Retina (tissue), 1 donor: ENCODE data around the gene NKX3-2.
"Not testable (repeated sequence)": the region's sequence is repeated elsewhere in the genome, so short reads cannot be mapped to it uniquely, and the experiment has no call there.

Experiments used
- DNase-seq: peaks from one replicate; pipeline ENCODE4 v3.0.0-alpha.2; 2016

Gene NKX3-2

DNA sequence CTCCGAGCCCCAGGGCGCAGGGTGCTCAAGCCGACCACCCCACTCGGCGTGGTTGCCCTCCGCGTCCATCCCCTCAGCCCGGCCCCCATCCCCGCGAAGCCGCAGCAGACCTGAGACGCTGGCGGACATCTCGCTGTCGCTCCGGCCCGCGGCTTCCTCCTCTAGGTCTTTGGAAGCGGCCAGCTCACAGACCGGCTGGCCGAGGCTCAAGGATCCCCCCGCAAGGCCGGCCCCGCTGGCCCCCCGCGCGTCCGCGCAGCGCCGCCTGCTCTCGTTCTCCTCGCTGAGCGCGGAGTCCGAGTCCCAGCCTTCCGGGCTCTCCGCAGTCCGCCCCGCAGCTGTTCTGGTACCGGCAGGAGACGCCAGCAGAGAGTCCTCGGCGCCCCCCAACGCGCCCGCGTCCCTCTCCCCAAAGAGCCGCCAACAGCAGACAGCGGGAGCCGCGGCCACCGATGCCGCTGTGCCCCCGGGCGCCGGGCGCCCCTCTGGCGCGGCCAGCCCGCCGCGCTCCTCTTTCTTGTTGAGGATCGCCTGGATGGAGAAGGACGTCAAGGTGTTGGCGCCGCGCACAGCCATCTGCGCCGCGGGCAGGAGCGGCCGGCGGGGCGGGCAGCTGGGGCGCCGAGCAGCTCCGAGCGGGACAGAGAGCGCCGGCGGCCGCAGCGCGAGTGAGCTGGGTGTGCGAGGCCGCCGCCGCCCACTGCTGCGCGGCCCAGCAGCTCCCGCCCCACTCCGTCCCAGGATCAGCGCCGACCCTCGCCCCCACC is at the start of gene NKX3-2:
TSS of gene NKX3-2 (minus strand) at position 670 of the 767 bp plus-strand sequence. CDS start at position 576, 94 bp downstream.
- DNase-seq, result peak; percentile 78

DNA sequence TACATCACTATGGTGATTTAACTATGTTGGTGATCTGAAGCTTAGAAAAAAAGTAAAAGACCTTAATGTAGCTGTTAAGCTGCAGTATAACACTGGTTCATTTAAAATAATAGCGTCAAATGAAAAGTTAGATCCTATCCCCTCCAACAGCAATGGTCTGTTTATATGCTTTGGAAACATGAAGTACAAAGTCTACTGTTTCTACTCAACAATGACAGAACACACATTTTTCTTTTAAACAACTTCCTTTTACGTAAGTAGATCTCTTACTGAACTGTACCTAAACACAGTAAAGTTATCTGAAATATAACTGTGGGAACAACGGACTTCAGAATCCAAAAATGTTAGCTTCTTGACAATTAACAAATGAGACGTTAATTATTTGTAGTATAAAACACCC is 47.9 kb upstream of the NKX3-2 start:
- no peak for DNase-seq

DNA sequence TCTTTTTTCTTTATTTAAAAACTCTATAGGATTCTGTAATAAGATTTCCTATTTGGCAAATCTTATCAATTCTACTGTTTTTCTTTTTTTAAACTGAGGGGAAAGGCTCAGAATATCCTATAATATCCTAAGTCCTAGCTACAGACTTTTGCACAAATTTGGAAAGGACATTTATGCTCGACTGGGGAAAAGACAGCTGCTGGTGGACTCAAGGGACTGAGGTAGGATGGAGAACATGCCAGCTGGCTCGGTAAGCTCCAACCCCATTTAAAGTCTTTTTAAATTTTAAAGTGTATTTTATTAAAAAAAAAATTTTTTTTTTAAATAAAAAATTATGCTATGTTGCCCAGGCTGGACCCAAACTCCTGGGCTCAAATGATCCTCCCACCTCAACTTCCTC is 46.5 kb upstream of the NKX3-2 start:
- no peak for DNase-seq

DNA sequence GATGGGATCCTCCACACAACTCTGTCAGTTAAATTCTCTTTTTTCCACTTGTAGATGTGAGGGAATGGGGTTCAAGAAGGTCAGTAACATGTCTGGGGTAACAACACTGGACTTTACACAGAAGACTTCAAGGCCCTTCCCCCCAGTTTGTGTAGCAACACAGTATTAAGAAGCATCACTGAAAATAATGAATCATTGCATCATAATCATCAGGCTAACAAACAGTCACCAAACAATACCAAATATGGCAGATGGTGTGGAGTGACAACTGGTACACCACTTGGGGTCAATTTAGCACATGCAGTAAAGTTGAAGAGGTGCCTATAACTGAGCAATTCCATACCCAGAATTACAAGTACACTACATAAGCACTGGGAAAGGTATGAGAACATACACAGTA is 44.6 kb upstream of the NKX3-2 start:
- DNase-seq, result no peak

DNA sequence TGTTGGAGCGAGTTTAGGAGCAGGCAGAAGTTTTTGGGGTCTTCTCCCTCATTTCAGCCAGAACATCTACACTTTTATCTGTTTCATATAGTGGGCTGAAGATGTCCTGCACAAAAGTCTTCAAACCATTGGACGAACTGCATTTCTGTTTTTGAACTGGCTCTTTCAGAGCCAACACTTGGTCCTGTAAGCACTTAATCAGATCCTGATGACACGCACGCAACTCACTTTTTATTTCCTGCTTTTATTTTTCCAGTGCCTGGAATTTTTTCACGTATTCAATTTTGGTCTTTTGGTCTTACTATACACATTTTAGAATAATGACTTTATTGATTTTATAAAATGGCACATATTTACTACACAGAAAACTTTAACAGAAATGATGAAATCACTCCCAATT is 40.2 kb upstream of the NKX3-2 start:
- DNase-seq, result no peak

DNA sequence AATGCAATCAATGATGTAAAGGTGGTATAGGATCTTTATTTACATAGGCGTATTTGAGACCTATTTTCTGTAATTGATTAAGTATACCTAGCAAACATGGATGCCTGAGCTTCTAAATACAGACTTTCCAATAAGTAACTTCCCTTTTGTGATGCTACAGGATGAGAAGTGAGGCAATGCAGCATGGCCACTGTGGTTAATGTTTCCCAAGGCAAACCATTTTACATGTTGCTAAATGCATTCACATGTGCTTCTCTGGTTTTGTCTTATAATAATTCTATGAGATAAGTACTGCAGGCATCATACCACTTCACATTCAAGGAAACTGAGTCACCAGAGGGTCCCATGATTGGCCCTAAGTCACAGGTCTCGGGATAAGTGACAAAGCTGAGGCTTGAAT is 35.7 kb upstream of the NKX3-2 start:
- DNase-seq, result no peak

DNA sequence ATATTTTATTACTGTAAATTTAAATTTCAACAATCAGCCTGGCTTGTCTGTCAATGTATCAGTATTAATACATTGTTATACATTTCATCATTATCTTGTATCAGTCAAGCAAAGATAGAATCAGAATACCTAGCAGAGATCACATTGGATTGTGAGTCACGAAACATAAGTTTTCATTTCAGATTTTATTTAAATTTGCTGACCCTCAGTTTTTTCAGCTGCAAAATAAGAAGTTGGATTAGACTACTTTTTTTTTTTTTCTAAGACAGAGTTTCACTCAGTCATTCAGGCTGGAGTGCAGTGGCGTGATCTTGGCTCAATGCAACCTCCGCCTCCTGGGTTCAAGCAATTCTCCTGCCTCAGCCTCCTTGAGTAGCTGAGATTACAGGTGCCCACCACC is 33.4 kb upstream of the NKX3-2 start:
- DNase-seq, result no peak

DNA sequence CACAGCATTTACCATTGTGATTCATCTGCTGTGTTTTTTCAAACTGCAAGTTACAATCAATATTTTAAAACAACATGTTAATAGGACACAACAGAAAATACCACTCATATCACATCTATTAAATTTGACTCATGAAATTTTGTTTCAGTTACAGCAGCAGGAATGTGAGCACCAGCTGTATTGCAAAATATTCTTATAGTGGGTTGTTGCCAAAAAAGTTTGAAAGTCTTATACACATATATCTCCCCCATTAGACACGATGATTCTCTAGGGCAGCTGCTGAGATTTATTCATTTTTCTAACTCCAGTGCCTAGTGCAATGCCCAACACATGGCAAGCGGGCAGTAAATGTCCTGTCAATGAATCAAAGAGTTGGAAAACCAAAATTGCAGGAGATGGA is 26.6 kb upstream of the NKX3-2 start:
- no peak for DNase-seq

DNA sequence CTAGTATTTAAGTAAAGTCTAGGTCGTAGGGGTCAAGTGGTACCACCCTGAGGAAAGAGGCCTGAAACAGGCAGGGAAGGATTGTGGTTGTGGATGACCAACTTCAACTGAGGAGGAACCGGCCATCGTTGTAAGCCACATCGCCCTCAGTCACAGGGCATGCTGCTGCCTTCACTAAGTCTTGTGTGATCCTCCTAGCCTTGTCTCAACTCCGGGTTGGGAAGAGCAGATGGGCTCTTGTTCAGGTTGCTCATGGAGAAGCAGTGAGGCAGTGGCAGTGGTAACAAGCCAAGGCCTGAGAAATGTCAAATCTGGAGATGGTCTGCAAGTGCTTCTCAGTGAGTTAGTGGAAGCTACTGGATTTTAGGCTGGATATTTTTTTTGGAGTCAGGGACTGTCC is 22.8 kb upstream of the NKX3-2 start:
- DNase-seq, result no peak

DNA sequence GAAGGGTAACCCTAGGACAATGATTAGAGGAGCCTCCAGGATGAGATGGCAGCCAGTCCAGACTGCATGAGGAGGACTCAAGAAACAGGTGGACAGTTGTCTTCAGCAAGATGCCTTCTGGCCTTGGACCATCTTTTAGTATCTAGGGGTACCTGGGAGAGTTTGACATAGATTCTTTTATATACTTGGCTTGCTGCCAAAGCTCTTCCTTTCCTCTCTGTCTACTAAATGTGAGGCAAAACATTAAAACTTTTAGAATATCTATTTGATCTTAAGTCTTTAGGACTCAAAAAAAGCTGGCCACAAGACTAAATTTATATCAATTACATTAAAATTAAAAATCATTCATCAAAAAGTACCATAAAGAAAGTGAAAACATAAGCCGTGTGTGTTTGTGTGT is 18.6 kb upstream of the NKX3-2 start:
- DNase-seq, result no peak

DNA sequence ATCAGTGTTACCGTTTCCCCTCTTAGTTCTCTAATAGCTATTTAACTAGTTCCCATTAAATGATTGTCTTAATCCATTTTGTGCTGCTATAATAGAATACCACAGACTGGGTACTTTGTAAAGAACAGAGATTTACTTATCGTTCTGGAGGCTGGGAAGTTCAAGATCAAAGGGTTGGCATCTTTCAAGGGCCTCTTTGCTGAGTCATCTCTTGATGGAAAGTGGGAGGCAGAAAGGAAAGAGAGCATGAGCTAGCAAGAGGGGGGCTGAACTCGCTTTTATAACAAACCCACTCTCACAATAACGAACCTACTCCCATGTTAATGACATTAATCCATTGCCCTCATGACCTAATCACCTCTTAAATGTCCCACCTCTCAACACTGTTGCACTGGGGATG is 17.4 kb upstream of the NKX3-2 start:
- no peak for DNase-seq

DNA sequence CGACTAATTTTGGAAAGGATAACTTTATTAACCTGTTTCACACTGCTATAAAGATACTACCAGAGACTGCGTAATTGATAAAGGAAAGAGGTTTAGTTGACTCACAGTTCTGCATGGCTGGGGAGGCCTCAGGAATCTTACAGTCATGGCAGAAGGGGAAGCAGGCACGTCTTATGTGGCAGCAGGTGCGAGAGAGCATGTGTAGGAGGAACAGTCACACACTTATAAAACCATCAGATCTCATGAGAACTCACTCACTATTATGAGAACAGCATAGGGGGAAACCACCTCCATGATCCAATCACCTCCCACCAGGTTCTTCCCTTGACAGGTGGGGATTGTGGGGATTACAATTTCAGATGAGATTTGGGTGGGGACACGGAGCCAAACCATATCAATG is 15.8 kb upstream of the NKX3-2 start:
- DNase-seq, result not testable (repeated sequence)

DNA sequence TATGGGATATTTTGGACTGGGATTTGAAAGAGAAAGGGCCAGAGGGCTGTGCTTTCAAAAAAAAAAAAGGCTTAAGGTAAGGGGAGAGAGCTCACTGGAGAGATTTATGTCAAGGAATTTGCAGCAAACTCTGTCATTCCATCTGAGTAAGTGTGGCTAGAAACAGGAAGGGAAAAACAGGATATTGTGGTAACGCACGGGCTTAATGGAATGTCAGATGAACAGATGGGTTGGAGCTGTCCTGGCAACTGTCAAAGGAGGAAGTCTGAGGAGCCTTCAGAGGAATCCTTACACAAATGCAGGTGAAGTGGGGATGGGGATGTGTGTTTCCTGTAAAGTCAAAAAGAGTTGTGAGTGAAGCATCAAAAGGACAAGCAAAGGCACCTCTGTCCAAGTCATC is 15.1 kb upstream of the NKX3-2 start:
- DNase-seq, result no peak

DNA sequence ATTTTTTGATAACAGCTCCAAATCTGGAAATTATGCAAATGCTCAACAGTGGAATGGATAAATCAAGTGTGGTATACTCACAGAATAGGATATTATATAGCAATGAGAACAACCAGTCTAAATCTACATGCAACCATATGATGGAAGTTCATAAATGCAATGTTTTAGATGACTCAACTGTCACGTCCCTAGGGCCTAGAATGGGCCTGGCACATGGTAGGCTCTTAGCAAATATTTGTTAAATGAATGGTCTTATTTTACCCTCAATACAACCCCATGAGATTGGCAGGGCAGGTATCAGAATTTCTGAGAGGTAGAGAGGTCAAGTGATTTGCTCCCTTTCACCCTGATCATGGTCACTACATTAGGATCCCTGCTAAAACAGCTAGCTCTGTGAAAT is 14.6 kb upstream of the NKX3-2 start:
- no peak for DNase-seq

DNA sequence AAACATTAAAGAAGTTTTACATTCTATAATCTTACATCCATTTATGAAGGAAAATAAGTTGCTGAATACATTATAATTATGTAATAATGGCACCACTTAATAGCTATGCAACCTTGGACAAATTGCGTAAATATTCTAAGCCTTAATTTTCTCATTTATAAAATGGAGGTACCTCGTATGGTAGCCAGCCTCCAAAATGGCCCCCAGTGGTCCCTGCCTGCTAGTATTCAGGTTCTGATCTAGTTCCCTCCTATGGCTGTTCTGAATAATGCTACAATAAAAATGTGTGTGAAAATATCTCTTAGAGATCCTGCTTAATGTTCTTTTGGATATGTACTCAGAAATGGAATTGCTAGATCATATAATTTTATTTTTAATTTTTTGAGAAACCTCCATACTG is 11.0 kb upstream of the NKX3-2 start:
- no peak for DNase-seq

DNA sequence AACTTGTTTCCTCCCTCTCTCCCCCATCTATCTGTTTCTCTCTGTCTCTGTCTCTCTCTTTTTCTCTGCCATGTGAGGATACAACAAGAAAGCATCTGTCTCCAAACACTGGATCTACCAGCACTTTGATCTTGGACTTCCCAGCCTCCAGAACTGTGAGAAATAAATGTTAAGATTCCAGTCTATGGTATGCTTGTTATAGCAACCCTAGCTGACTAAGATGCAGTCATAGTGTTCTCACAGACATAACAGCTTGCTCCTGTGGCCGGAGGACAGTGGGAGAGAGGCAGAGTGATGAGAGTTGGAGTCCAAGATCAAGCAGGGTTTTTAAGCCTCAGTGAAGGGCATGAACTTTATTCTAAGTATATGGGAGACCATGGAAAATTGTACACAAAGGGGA is 8.8 kb upstream of the NKX3-2 start:
- no peak for DNase-seq

DNA sequence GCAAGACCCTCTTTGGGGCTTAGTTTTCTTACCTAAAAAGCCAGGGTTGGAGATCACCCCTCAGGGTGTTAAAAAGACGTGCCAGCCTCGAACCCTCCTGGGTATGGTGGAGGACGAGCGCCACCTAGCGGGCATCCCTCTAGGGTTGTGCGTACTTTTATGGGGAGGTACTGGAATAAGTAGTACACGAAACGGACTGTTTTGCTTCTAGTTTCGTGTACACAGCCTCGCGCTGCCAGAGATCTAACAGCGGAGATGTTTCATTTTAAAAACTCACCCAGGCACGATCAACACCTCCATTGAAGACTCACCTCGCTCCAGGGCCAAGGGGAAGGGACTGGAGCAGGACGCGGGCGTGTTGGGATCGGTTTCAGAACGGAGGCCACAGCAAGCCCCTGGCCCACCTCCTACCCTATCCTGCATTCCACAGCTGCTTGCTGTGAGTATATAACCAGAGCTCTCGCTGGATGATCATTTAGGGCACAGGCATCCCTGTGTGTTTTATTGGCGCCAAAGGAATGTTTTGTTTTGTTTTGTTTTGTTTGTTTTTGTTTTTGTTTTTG is 4.8 kb upstream of the NKX3-2 start:
- peak; percentile 90 for DNase-seq

DNA sequence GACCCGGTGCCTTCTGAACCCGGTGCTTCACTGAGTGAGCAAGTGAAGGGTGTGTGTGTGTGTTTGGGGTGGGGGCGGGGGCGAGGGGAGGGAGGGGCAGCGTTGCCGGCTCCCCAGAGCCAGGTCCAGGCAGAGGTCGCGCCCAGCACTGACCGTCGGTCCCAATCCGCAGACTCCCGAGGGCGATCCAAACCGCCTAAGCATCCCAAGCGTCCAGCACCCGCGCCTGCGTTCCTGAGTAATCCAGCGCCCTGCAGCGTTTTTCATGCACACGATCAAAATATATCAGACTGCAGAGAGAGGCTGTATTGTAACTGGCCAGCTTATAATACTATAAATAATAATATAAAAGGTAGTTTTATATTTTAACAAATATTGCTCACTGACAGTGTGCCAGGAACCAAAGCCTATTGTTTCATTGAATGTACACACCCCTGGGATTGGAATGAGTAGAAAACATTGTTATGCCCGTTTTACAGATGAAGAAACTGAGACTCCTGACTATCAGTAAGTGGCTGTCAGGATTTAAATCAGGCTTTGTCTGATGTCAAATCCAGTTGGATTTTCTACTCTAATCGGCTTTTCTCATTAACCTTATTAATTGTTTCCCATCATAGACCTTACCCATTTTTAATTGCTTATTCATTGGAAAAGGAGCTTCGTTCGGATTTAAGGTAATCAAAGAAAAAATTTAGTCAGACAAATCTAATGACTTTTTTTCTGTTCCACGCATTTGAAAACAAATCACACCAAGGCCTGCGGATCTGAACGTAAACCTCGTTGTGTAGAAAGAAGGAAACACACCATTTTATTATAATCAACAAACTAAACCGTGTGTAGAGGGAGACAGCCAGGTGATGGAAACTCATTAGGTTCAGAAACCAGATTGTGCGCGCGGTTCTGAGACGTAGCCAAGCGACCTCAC is 4.0 kb upstream of the NKX3-2 start:
- DNase-seq, result peak; percentile 7

DNA sequence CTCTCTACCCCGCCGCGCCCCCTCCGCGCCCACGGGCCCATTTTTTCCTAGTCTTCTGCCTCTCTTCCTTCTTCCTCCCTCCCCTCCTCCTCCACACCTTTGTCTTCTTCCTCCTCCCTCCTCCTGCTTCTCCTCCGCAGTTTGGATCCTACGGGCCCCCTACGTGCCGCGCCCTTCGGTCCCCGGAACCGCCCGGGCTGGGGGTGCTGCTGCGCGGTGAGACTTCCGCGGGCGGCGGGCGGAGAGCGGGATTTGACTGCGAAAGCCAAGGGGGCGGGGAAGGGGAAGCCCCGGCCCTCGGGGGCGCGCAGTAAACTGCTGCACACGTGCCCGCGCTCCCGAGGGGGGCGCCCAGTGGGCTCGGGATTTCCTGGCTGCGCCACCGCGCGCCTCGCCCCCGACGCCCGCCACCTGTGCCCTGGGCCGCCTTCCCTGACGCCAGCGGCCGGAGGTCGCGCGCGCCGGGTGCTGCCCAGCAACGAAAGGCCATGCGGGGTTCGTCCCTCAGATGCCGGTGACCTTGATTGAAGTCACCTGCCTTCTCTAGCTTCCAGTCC is 3.3 kb upstream of the NKX3-2 start:
- no peak for DNase-seq

DNA sequence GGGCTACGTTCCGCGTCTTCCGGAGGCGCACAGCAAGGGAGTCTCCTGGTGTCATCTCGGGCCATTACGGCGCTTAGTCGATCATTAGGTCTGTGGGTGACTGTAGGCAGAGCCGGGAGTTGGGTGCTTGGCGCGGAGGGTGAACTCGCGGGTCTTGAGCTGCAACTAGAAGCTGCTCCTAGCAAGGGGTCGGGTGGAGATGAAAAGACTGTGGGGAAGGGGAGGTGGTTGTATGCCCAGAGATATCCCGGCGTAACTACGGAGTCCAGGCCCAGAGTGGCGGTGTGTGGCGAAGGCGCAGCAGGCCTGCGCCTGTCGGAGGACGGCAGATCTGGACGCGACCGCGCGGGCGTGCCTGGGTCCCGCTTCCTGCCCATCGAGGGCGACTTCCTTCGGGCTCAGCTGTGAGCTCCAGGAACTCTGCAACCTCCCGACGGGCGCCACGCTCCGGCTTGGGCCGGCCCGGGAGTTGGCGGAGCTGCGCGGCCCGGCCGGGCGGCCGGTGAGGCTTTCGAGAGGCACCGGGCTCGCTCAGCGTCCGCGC is 2.7 kb upstream of the NKX3-2 start:
- DNase-seq, result peak; percentile 79

DNA sequence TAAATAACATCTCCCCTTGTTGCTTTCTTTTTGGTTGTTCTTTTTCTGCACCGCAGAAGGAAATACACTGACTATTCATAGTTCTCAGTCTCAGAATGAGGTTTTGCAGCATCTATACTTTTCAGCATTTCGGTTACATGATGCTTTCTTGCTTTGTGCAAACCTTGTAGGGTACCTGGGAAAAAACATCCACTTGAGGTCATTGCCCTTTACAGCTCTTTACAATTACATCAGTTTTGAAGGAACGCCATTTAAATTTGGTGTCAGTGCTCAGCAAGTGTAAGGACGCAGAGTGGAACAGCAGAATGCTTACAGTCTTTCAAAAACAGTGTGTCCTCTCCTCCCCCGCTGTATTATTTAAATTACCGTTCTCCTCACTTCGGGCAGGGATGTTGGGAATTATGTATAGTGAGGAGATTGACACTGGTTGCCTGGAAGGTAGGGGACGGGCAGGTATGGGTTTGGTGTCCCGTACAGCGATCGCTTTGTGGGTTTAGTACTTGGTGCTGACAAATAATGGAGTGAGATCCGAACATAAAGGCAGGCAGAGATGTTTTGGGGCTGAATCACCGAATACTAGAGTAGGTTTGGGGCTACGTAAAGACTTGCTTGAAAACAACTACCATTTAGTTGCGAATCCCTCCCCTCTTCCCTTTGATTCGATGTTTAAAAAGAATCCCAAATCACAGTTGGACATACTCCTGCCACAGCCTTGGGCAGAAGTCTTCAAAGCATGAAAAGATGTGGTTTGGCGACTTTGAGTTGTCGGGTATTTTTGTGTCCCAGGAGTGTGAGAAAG is 2.0 kb upstream of the NKX3-2 start:
- DNase-seq, result no peak

DNA sequence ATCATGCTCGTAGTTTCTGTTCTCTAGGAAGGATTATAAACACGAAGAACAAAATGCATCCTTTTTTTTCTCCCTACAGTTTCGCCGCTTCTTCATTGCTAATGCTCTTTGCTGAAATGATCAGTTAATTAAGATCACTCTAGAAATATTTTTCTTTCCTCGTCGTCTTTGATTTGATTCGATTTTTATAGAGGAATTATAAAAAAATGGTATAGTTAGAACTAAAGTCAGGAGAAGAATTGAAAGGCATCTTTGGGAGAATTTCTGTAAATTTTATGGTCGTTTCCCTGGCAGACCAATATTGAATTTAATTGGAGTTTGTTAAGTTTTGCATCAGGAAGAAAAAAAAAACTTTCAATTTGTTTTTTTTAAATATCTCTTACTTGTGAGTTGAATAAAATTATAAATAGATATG is 1.1 kb upstream of the NKX3-2 start:
- no peak for DNase-seq
